ENCODE measurements around the gene IPPK.

The IPPK gene

GRCh38 chr9:92682269-92682668 lies 12.3 kb upstream of the IPPK start:
- no peak for DNase-seq

GRCh38 chr9:92680166-92681119 lies 10.5 kb upstream of the IPPK start:
- DNase-seq, result no peak

GRCh38 chr9:92679413-92680165 lies 9.7 kb upstream of the IPPK start:
- DNase-seq, result no peak

- no peak for DNase-seq
Observed at GRCh38 chr9:92671323-92671722, 1.4 kb upstream of the IPPK start.

GRCh38 chr9:92669527-92669889 lies 423 bp downstream of the IPPK start:
- no peak for DNase-seq

- no peak for DNase-seq
Observed at GRCh38 chr9:92668746-92669526, 995 bp downstream of the IPPK start.

GRCh38 chr9:92666912-92667532 lies 2.9 kb downstream of the IPPK start:
- DNase-seq, result no peak

- no peak for DNase-seq
Observed at GRCh38 chr9:92666236-92666635, 3.7 kb downstream of the IPPK start.

- no peak for DNase-seq
Observed at GRCh38 chr9:92665836-92666235, 4.1 kb downstream of the IPPK start.

GRCh38 chr9:92664394-92665152 lies 5.4 kb downstream of the IPPK start:
- DNase-seq, result no peak

GRCh38 chr9:92663951-92664350 lies 6.0 kb downstream of the IPPK start:
- DNase-seq, result no peak

GRCh38 chr9:92663126-92663525 lies 6.8 kb downstream of the IPPK start:
- DNase-seq, result no peak

GRCh38 chr9:92661743-92662142 lies 8.2 kb downstream of the IPPK start:
- DNase-seq, result no peak

- DNase-seq, result no peak
Observed at GRCh38 chr9:92661127-92661526, 8.8 kb downstream of the IPPK start.

GRCh38 chr9:92660266-92660665 lies 9.7 kb downstream of the IPPK start:
- DNase-seq, result no peak

- no peak for DNase-seq
Observed at GRCh38 chr9:92659601-92660000, 10.3 kb downstream of the IPPK start.

GRCh38 chr9:92658611-92659010 lies 11.3 kb downstream of the IPPK start:
- no peak for DNase-seq

GRCh38 chr9:92658176-92658575 lies 11.8 kb downstream of the IPPK start:
- DNase-seq, result no peak

GRCh38 chr9:92657296-92658094 lies 12.4 kb downstream of the IPPK start:
- no peak for DNase-seq

GRCh38 chr9:92656537-92656925 lies 13.4 kb downstream of the IPPK start:
- no peak for DNase-seq

- DNase-seq, result no peak
Observed at GRCh38 chr9:92655896-92656536, 13.9 kb downstream of the IPPK start.
